Cardiac fibroblast (primary cell): ENCODE results near the gene ADAMTS10.
"Not testable (repeated sequence)": the region's sequence is repeated elsewhere in the genome, so short reads cannot be mapped to it uniquely, and the experiment has no call there.

Experiments
- DNase-seq, 2 donors: peaks; one replicate each; pipeline versions ENCODE4 v3.0.0 to v3.0.0-alpha.2; 2010; ENCODE audit warnings: low read depth in 2 of 2
- H3K4me3 ChIP-seq, 2 donors: replicated peaks in 1 of 2; 1 replicate in 1 of 2; 2 replicates in 1 of 2; pipeline ENCODE4 v1.5.1; 2011; ENCODE audit warnings: low read depth in 2 of 2, low read length in 2 of 2, mild to moderate bottlenecking in 2 of 2, moderate library complexity in 1 of 2
- TF ChIP-seq, protein P1 (sequence below): IDR thresholded peaks from one replicate; pipeline ENCODE4 v1.5.1; 2011; ENCODE audit warnings: low read depth, mild to moderate bottlenecking, low read length, inconsistent platforms

Gene ADAMTS10

GRCh38 chr19:8638078-8638619 is 27.6 kb upstream of the ADAMTS10 start:
- DNase-seq, result peak; percentile 33 to 37
- no peak overlapping the region for H3K4me3 ChIP-seq
- TF ChIP-seq, protein P1, sequence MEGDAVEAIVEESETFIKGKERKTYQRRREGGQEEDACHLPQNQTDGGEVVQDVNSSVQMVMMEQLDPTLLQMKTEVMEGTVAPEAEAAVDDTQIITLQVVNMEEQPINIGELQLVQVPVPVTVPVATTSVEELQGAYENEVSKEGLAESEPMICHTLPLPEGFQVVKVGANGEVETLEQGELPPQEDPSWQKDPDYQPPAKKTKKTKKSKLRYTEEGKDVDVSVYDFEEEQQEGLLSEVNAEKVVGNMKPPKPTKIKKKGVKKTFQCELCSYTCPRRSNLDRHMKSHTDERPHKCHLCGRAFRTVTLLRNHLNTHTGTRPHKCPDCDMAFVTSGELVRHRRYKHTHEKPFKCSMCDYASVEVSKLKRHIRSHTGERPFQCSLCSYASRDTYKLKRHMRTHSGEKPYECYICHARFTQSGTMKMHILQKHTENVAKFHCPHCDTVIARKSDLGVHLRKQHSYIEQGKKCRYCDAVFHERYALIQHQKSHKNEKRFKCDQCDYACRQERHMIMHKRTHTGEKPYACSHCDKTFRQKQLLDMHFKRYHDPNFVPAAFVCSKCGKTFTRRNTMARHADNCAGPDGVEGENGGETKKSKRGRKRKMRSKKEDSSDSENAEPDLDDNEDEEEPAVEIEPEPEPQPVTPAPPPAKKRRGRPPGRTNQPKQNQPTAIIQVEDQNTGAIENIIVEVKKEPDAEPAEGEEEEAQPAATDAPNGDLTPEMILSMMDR, result no peak

GRCh38 chr19:8637070-8637469 is 26.6 kb upstream of the ADAMTS10 start:
- H3K4me3 ChIP-seq, DNase-seq: not testable (repeated sequence)

- peak in 1 of 2 donors; percentile 65 for DNase-seq
- TF ChIP-seq, protein P1, result no peak
Measured at GRCh38 chr19:8635422-8635821, 24.9 kb upstream of the ADAMTS10 start.

GRCh38 chr19:8631425-8631819 is 20.9 kb upstream of the ADAMTS10 start:
- H3K4me3 ChIP-seq, result no peak overlapping the region
- TF ChIP-seq, protein P1, result no peak
- peak; percentile 62 to 70 for DNase-seq

More at GRCh38 chr19:8635422-8635821, 24.9 kb upstream of the ADAMTS10 start:
- no peak overlapping the region for H3K4me3 ChIP-seq

- H3K4me3 ChIP-seq, result no peak overlapping the region
- TF ChIP-seq, protein P1, result no peak
- no peak for DNase-seq
Measured at GRCh38 chr19:8630796-8631424, 20.4 kb upstream of the ADAMTS10 start.

- TF ChIP-seq, protein P1, result no peak
- no peak for DNase-seq
- H3K4me3 ChIP-seq, result no peak within 1 kb of the TSS
Measured at GRCh38 chr19:8629996-8630683, 19.6 kb upstream of the ADAMTS10 start, which contains the start of gene NFILZ. Gene NFILZ (plus strand): TSS chr19:8630633. CDS start chr19:8676766, 46,133 bp downstream.

DNA sequence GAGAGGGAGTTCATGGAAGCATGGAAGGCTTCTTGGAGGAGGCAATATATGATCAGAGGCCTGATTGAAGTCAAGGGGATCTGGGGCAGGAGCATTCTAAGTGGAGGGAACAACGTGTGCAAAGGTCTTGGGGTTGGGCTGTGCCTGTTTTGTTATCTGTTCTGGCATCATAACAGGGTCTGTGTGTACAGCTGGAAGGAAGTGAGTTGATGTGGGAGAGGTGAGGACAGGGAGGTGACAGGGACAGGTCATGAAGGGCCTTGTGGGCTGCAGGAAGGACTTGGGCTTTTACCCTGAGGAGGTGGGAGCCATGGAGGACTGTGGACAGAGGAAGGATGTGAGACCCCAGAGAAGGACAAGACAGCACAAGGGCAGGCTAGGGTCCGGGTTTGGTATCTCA is 18.7 kb upstream of the ADAMTS10 start:
- no peak for DNase-seq
- no peak overlapping the region for H3K4me3 ChIP-seq
- TF ChIP-seq, protein P1, result no peak
